ENCODE data around the gene PLXND1.

PLXND1 gene

GRCh38 chr3:129616713-129617112, 10.2 kb upstream of the PLXND1 start:
- ChIA-PET CTCF (interaction anchor here (0.7 to 1.1 kb wide), 3 partner anchors 8 to 208 kb away, joined by 3 read pairs; no protein-coding TSS in a partner anchor), POLR2A (no interaction called here)

DNA sequence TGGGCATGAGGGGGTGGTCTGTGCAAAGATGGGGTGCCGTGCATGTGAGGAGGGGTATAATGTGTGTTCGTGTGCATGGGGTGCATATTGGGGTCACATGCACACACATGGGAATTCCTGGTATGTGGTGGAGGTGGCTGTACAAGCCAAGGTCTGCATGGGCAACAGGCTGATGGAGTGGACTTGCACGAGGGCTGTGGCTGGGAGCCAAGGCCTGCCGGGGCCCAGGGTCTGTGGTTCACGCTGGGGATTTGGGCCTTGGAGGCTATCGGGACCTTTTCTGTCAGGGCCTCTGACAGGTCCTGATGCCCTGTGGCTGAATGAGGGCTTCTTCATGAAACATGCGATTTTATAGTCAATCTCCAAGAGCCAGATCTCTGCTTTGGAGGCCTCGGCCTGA, 9.8 kb upstream of the PLXND1 start:
- POLR2A ChIA-PET, result no interaction called here
- no peak for DNase-seq (ENCODE audit: low read depth, low spot score)
- H3K4me3 ChIP-seq (ENCODE audit: low read depth, low read length), result no peak overlapping the region
- TF ChIP-seq, protein P1, sequence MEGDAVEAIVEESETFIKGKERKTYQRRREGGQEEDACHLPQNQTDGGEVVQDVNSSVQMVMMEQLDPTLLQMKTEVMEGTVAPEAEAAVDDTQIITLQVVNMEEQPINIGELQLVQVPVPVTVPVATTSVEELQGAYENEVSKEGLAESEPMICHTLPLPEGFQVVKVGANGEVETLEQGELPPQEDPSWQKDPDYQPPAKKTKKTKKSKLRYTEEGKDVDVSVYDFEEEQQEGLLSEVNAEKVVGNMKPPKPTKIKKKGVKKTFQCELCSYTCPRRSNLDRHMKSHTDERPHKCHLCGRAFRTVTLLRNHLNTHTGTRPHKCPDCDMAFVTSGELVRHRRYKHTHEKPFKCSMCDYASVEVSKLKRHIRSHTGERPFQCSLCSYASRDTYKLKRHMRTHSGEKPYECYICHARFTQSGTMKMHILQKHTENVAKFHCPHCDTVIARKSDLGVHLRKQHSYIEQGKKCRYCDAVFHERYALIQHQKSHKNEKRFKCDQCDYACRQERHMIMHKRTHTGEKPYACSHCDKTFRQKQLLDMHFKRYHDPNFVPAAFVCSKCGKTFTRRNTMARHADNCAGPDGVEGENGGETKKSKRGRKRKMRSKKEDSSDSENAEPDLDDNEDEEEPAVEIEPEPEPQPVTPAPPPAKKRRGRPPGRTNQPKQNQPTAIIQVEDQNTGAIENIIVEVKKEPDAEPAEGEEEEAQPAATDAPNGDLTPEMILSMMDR (IDR thresholded peaks at IDR 0.05; ENCODE audit: insufficient read depth, low read length, missing control alignments), result no peak
- CTCF ChIA-PET, result no interaction called here

More at GRCh38 chr3:129616713-129617112, 10.2 kb upstream of the PLXND1 start:
- DNase-seq (ENCODE audit: low read depth, low spot score), result no peak
- no peak overlapping the region for H3K4me3 ChIP-seq (ENCODE audit: low read depth, low read length)
- TF ChIP-seq, protein P1 (IDR thresholded peaks at IDR 0.05; ENCODE audit: insufficient read depth, low read length, missing control alignments), result no peak

- no peak overlapping the region for H3K4me3 ChIP-seq (ENCODE audit: low read depth, low read length)
- DNase-seq (ENCODE audit: low read depth, low spot score), result no peak
- TF ChIP-seq, protein P1 (IDR thresholded peaks at IDR 0.05; ENCODE audit: insufficient read depth, low read length, missing control alignments), result no peak
- ChIA-PET POLR2A (no interaction called here), CTCF (no interaction called here)
These were observed 9.3 kb upstream of the PLXND1 start for GRCh38 chr3:129615751-129616281.

GRCh38 chr3:129614927-129615363, 8.5 kb upstream of the PLXND1 start:
- POLR2A ChIA-PET, result no interaction called here

GRCh38 chr3:129614435-129614834, 8.0 kb upstream of the PLXND1 start:
- CTCF ChIA-PET, result interaction anchor here (1.2 to 3.8 kb wide), 2 partner anchors 9 to 124 kb away, joined by 3 to 24 read pairs; no protein-coding TSS in a partner anchor
- TF ChIP-seq, protein P1 (IDR thresholded peaks at IDR 0.05; ENCODE audit: insufficient read depth, low read length, missing control alignments), result no peak
- H3K4me3 ChIP-seq (ENCODE audit: low read depth, low read length), result no peak overlapping the region
- no peak for DNase-seq (ENCODE audit: low read depth, low spot score)
- POLR2A ChIA-PET, result no interaction called here

More at GRCh38 chr3:129614927-129615363, 8.5 kb upstream of the PLXND1 start:
- no peak overlapping the region for H3K4me3 ChIP-seq (ENCODE audit: low read depth, low read length)
- CTCF ChIA-PET, result interaction anchor here (1.2 to 3.8 kb wide), 2 partner anchors 9 to 124 kb away, joined by 3 to 24 read pairs; no protein-coding TSS in a partner anchor
- TF ChIP-seq, protein P1 (IDR thresholded peaks at IDR 0.05; ENCODE audit: insufficient read depth, low read length, missing control alignments), result no peak
- DNase-seq (ENCODE audit: low read depth, low spot score), result no peak

GRCh38 chr3:129613367-129613740, 6.9 kb upstream of the PLXND1 start:
- no peak for DNase-seq (ENCODE audit: low read depth, low spot score)
- POLR2A ChIA-PET, result no interaction called here
- no peak overlapping the region for H3K4me3 ChIP-seq (ENCODE audit: low read depth, low read length)
- CTCF ChIA-PET, result interaction anchor here (1.0 to 3.8 kb wide), 4 partner anchors 10 to 216 kb away, joined by 3 to 24 read pairs (median 3); no protein-coding TSS in a partner anchor
- TF ChIP-seq, protein P1 (IDR thresholded peaks at IDR 0.05; ENCODE audit: insufficient read depth, low read length, missing control alignments), result no peak

All from AG04449 (cell line).